Liver (tissue), 9 donors: ENCODE results near the gene PRELID2. TPM values are rescaled to one million over a fixed set of nuclear protein-coding genes. Genes with fewer than 3 reads are reported as not detected.
"Not testable (repeated sequence)": the region's sequence is repeated elsewhere in the genome, so short reads cannot be mapped to it uniquely, and the experiment has no call there.

Experiments used
- DNase-seq: peaks from one replicate; pipeline ENCODE4 v3.0.0-alpha.2; 2017; ENCODE audit warnings: low spot score
- H3K27ac ChIP-seq, 2 donors: one replicate each; pipeline ENCODE4 v1.7.0; 2013; ENCODE audit warnings: inconsistent platforms in 2 of 2, low read length in 2 of 2, control low read depth in 1 of 2, low read depth in 1 of 2, mild to moderate bottlenecking in 1 of 2
- H3K27me3 ChIP-seq, 4 donors: one replicate each; pipeline versions ENCODE4 v1.6.1 to v1.7.0; 2013; ENCODE audit warnings: low read length in 3 of 4, inconsistent platforms in 1 of 4, mild to moderate bottlenecking in 1 of 4, moderate library complexity in 1 of 4; ENCODE audit not compliant: control insufficient read depth in 4 of 4, insufficient read depth in 4 of 4
- H3K36me3 ChIP-seq, 4 donors: one replicate each; pipeline versions ENCODE4 v1.6.1 to v1.7.0; 2013; ENCODE audit warnings: low read length in 3 of 4, mild to moderate bottlenecking in 3 of 4, low read depth in 1 of 4, moderate library complexity in 1 of 4; ENCODE audit not compliant: control insufficient read depth in 4 of 4, insufficient read depth in 3 of 4
- H3K4me1 ChIP-seq, 4 donors: one replicate each; pipeline versions ENCODE4 v1.6.1 to v1.7.0; 2013; ENCODE audit warnings: low read length in 3 of 4, mild to moderate bottlenecking in 3 of 4, moderate library complexity in 1 of 4; ENCODE audit not compliant: control insufficient read depth in 4 of 4, insufficient read depth in 4 of 4
- H3K4me3 ChIP-seq, 3 donors: one replicate each; pipeline versions ENCODE4 v1.6.1 to v1.7.0; 2013; ENCODE audit warnings: low read length in 3 of 3, control low read depth in 1 of 3, low read depth in 1 of 3, mild to moderate bottlenecking in 1 of 3
- H3K9ac ChIP-seq, 2 donors: one replicate each; pipeline ENCODE4 v1.7.0; 2013; ENCODE audit warnings: low read length in 2 of 2, mild to moderate bottlenecking in 2 of 2, moderate library complexity in 2 of 2, control low read depth in 1 of 2, low read depth in 1 of 2
- H3K9me3 ChIP-seq, 4 donors: one replicate each; pipeline versions ENCODE4 v1.6.1 to v1.7.0; 2013; ENCODE audit warnings: low read length in 3 of 4; ENCODE audit not compliant: control insufficient read depth in 4 of 4
- EGR1 ChIP-seq, 2 donors: IDR thresholded peaks; 2 replicates each; pipeline ENCODE4 v1.6.1; 2016 to 2018; ENCODE audit warnings: antibody characterized with exemption in 2 of 2, low read depth in 2 of 2
- FOXA2 ChIP-seq: IDR thresholded peaks from 2 replicates; pipeline ENCODE4 v1.6.1; 2016; ENCODE audit warnings: antibody characterized with exemption
- GABPA ChIP-seq, 2 donors: IDR thresholded peaks in 1 of 2; conservative IDR thresholded peaks in 1 of 2; 2 replicates each; pipeline ENCODE4 v1.6.1; 2016; ENCODE audit warnings: antibody characterized with exemption in 2 of 2, mild to moderate bottlenecking in 1 of 2, moderate library complexity in 1 of 2
- HNF4A ChIP-seq, 2 donors: conservative IDR thresholded peaks; 2 replicates each; pipeline ENCODE4 v1.6.1; 2016; ENCODE audit warnings: antibody characterized with exemption in 2 of 2, mild to moderate bottlenecking in 2 of 2
- HNF4G ChIP-seq: IDR thresholded peaks from 2 replicates; pipeline ENCODE4 v1.6.1; 2016; ENCODE audit warnings: antibody characterized with exemption
- JUND ChIP-seq, 2 donors: IDR thresholded peaks; 2 replicates each; pipeline ENCODE4 v1.6.1; 2016; ENCODE audit warnings: antibody characterized with exemption in 2 of 2
- NR2F2 ChIP-seq: IDR thresholded peaks from 2 replicates; pipeline ENCODE4 v1.6.1; 2016; ENCODE audit warnings: antibody characterized with exemption
- RAD21 ChIP-seq, 2 donors: IDR thresholded peaks; 2 replicates each; pipeline ENCODE4 v1.6.1; 2016; ENCODE audit warnings: antibody characterized with exemption in 2 of 2, mild to moderate bottlenecking in 2 of 2
- REST ChIP-seq: IDR thresholded peaks from 2 replicates; pipeline ENCODE4 v1.6.1; 2016; ENCODE audit warnings: antibody characterized with exemption, mild to moderate bottlenecking
- RXRA ChIP-seq, 2 donors: IDR thresholded peaks; 2 replicates each; pipeline ENCODE4 v1.6.1; 2017 to 2018; ENCODE audit warnings: antibody characterized with exemption in 2 of 2, mild to moderate bottlenecking in 1 of 2
- SP1 ChIP-seq: IDR thresholded peaks from 2 replicates; pipeline ENCODE4 v1.6.1; 2018; ENCODE audit warnings: antibody characterized with exemption, mild to moderate bottlenecking
- TAF1 ChIP-seq: conservative IDR thresholded peaks from 2 replicates; pipeline ENCODE4 v1.6.1; 2016; ENCODE audit warnings: antibody characterized with exemption, mild to moderate bottlenecking
- YY1 ChIP-seq: IDR thresholded peaks from 2 replicates; pipeline ENCODE4 v1.6.1; 2016; ENCODE audit warnings: antibody characterized with exemption, mild to moderate bottlenecking
- WGBS: extraction: QIAGEN DNeasy Blood & Tissue Kit; methylation state at CpG from one replicate; pipeline ENCODE4 v1.1.7; 2013; 5-methylcytosine and 5-hydroxymethylcytosine counted together
- polyA plus RNA-seq, 2 donors: library from polyadenylated mRNA; stranded (reverse) in 1 of 2; unstranded in 1 of 2; fragments of 200-250 nt in 1 of 2; fragments of >200 nt in 1 of 2; fragmentation: Nextera tagmentation in 1 of 2; extraction: Ambion mirVana in 1 of 2; gene quantifications; one replicate each; pipeline versions ENCODE4 v1.2.1 to v1.2.3, GENCODE V29; 2013 to 2015
- total RNA-seq, 2 donors: library from RNA; depleted of rRNA; stranded (reverse); fragments of >200 nt; gene quantifications; one replicate each; pipeline ENCODE4 v1.2.3, GENCODE V29; 2014
- TF ChIP-seq, protein P1 (sequence below): IDR thresholded peaks from 2 replicates; pipeline ENCODE4 v1.6.1; 2016; ENCODE audit warnings: antibody characterized with exemption
- TF ChIP-seq, protein P2 (sequence below): fragments of 150-350 bp; IDR thresholded peaks from 2 replicates; pipeline ENCODE4 v1.5.1; 2017; ENCODE audit warnings: improper control_type of control experiment, low read depth, low read length; ENCODE audit not compliant: missing input control
- TF ChIP-seq, protein P3 (sequence below): IDR thresholded peaks from 2 replicates; pipeline ENCODE4 v1.6.1; 2016; ENCODE audit warnings: antibody characterized with exemption
- donor health status: healthy.
- donor health status: healthy.
- donor health status: healthy.
- donor health status: healthy.
- donor health status: healthy.

Gene PRELID2
- total and polyA plus RNA-seq, 4 donors = 1.1 to 24.9 (median 4.5) TPM

GRCh38 chr5:145838276-145838675 lies 3.1 kb upstream of the PRELID2 start:
- Histone ChIP-seq H3K27me3 (no peaks in the 10 kb centered on the region), H3K36me3 (no peaks in the 10 kb centered on the region), H3K27ac (no peak overlapping the region), H3K9ac (no peak overlapping the region), H3K4me3 (no peak overlapping the region), H3K4me1 (peaks cover 0 to 16% (median 10%) of the 10 kb centered on the region in 4 donors), H3K9me3 (no peaks in the 10 kb centered on the region)
- TF ChIP-seq YY1 = no peak
- no peak for TF ChIP-seq GABPA (IDR thresholded peaks at IDR 0.05 in 1 of 2, conservative IDR thresholded peaks at IDR 0.05 in 1 of 2)
- no peak for TF ChIP-seq JUND (IDR thresholded peaks at IDR 0.05)
- TF ChIP-seq REST = no peak
- no peak for TF ChIP-seq RXRA (IDR thresholded peaks at IDR 0.05)
- TF ChIP-seq FOXA2 = no peak
- no peak for TF ChIP-seq HNF4G
- no peak for TF ChIP-seq RAD21 (IDR thresholded peaks at IDR 0.05)
- TF ChIP-seq TAF1 = no peak
- TF ChIP-seq NR2F2 = no peak
- TF ChIP-seq, protein P1, sequence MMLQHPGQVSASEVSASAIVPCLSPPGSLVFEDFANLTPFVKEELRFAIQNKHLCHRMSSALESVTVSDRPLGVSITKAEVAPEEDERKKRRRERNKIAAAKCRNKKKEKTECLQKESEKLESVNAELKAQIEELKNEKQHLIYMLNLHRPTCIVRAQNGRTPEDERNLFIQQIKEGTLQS = no peak
- TF ChIP-seq HNF4A (conservative IDR thresholded peaks at IDR 0.05) = no peak
- TF ChIP-seq, protein P2, sequence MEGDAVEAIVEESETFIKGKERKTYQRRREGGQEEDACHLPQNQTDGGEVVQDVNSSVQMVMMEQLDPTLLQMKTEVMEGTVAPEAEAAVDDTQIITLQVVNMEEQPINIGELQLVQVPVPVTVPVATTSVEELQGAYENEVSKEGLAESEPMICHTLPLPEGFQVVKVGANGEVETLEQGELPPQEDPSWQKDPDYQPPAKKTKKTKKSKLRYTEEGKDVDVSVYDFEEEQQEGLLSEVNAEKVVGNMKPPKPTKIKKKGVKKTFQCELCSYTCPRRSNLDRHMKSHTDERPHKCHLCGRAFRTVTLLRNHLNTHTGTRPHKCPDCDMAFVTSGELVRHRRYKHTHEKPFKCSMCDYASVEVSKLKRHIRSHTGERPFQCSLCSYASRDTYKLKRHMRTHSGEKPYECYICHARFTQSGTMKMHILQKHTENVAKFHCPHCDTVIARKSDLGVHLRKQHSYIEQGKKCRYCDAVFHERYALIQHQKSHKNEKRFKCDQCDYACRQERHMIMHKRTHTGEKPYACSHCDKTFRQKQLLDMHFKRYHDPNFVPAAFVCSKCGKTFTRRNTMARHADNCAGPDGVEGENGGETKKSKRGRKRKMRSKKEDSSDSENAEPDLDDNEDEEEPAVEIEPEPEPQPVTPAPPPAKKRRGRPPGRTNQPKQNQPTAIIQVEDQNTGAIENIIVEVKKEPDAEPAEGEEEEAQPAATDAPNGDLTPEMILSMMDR = no peak
- TF ChIP-seq EGR1 (IDR thresholded peaks at IDR 0.05; ENCODE audit: low read depth in 2 of 2) = no peak
- TF ChIP-seq, protein P3, sequence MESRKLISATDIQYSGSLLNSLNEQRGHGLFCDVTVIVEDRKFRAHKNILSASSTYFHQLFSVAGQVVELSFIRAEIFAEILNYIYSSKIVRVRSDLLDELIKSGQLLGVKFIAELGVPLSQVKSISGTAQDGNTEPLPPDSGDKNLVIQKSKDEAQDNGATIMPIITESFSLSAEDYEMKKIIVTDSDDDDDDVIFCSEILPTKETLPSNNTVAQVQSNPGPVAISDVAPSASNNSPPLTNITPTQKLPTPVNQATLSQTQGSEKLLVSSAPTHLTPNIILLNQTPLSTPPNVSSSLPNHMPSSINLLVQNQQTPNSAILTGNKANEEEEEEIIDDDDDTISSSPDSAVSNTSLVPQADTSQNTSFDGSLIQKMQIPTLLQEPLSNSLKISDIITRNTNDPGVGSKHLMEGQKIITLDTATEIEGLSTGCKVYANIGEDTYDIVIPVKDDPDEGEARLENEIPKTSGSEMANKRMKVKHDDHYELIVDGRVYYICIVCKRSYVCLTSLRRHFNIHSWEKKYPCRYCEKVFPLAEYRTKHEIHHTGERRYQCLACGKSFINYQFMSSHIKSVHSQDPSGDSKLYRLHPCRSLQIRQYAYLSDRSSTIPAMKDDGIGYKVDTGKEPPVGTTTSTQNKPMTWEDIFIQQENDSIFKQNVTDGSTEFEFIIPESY = no peak
- TF ChIP-seq SP1 = no peak
- DNase-seq = no peak
- 74% methylated on average over 6 of the region's 6 CpGs for WGBS

- H3K27me3 ChIP-seq, DNase-seq, H3K9me3 ChIP-seq, H3K27ac ChIP-seq, H3K4me3 ChIP-seq, H3K9ac ChIP-seq, H3K36me3 ChIP-seq: not testable (repeated sequence)
- peaks cover 0 to 16% (median 10%) of the 10 kb centered on the region in 4 donors for H3K4me1 ChIP-seq
- 95% methylated on average over 13 of the region's 13 CpGs for WGBS
Measured at GRCh38 chr5:145836241-145836640, 1.1 kb upstream of the PRELID2 start.
